ENCODE data around the gene ZBED6. TPM values are rescaled to one million over a fixed set of nuclear protein-coding genes. Genes with fewer than 3 reads are reported as not detected.
"Not testable (repeated sequence)": the region's sequence is repeated elsewhere in the genome, so short reads cannot be mapped to it uniquely, and the experiment has no call there.

ZBED6 gene
- total RNA-seq, 1 donor from 2014 or later, result 20.7 TPM

DNA sequence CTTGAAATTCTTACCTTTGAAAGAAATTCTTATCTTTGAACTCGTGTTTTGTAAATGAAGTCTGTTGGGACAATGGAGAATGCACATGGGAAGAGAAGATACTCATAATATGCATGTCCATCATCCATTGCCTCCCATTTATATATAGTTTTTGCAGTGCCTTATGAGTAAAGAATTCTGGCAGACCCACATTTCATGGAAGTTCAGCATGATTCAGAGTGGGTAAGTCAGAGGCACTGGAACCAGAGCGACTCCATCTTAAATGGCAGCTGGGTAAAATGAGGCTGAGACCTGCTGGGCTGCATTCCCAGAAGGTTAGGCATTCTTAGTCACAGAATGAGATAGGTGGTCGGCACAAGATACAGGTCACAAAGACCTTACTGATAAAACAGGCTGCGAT lies 16.6 kb upstream of the ZBED6 start:
- intact Hi-C loops (cut with micrococcal nuclease), result no loop called here

DNA sequence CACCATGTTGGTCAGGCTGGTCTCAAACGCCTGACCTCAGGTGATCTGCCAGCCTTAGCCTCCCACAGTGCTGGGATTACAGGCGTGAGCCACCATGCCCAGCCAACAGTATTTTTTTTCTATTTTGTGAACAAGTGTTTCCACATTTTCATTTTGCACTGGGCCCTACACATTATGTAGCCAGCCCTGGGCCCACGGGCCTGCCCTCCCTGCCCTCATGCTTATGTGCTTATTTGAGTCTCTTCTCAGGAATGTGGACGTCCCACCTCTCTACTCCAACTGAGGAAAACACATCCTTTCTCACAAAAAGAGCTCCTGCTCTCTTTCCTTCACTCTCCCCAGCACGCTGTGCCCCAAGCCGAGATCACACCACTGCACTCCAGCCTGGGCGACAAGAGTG lies 13.5 kb upstream of the ZBED6 start:
- intact Hi-C loops (cut with micrococcal nuclease), result no loop called here

DNA sequence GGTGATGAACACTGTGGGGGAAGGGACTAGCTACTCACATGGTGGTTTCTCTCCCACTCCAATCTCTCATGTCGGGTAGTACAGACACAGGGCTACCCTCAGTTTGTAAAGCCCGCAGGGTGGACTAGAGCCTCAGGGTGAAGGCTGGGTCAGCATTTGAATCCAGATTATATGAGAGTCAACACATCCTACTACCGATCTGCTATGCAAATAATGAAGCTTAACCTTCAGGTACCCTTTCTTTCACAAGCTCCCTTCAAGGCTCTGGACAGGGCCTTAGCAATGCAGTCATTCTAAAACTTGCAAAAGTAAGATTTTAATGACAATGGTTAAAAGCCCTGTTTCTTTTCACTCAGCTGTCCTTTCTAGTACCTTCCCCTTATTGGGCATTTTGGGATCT lies 5.5 kb upstream of the ZBED6 start:
- intact Hi-C loops (cut with micrococcal nuclease), result loop anchor here (10.0 kb wide), 2 partner anchors 45 to 905 kb away; partner anchors contain the start of gene RABIF

DNA sequence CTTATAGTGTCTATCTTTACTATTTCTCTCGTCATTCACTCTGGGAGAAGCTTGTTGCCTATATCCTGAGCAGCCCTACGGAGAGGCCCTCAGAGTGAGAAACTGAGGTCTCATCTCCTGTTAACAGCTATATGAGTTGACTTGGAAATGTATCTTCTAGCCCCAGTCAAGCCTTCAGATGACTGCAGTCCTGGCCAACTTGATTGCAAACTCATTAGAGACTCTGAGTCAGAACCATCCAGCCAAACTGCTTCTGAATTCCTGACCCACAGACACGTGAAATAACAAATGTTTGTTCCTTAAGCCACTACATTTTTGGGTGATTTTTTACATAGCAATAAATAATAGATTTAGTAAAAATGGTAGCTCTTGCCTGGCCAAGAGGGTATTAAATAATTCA lies 3.9 kb upstream of the ZBED6 start:
- intact Hi-C loops (cut with micrococcal nuclease), result loop anchor here (10.0 kb wide), 2 partner anchors 47 to 907 kb away; partner anchors contain the start of gene RABIF

DNA sequence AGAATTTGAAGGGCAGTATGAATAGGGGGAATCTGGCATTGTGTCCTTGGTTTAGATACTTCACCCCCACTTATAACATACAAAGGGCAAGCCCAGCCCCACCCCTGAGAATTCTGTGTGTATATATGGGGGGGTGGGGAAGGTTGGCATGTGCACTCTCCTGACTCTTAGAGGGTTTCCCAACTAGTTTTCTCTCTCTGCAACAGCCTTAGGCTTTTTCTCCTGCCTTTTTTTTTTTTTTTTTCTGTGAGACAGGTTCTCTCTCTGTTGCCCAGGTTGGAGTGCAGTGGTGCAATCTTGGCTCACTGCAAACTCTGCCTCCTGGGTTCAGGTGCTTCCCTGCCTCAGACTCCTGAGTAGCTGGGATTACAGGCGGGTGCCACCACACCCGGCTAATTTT lies 2.9 kb upstream of the ZBED6 start:
- intact Hi-C loops (cut with micrococcal nuclease), result loop anchor here (10.0 kb wide), 2 partner anchors 48 to 908 kb away; partner anchors contain the start of gene RABIF

DNA sequence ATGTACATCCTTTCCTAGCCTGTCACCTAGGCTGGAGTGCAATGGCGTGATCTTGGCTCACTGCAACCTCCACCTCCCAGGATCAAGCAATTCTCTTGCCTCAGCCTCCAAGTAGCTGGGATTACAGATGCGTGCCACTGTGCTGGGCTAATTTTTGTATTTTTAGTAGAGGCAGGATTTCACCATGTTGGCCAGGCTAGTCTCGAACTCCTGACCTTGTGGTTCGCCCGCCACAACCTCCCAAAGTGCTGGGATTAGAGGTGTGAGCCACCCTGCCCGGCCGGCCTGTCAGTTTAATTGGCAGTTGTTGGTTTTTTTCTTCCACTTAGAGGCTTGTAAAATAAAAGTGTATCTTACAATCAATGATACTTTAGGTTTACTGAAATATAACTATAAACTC lies 1.9 kb upstream of the ZBED6 start:
- intact Hi-C loops (cut with micrococcal nuclease), result loop anchor here (10.0 kb wide), 2 partner anchors 49 to 909 kb away; partner anchors contain the start of gene RABIF

DNA sequence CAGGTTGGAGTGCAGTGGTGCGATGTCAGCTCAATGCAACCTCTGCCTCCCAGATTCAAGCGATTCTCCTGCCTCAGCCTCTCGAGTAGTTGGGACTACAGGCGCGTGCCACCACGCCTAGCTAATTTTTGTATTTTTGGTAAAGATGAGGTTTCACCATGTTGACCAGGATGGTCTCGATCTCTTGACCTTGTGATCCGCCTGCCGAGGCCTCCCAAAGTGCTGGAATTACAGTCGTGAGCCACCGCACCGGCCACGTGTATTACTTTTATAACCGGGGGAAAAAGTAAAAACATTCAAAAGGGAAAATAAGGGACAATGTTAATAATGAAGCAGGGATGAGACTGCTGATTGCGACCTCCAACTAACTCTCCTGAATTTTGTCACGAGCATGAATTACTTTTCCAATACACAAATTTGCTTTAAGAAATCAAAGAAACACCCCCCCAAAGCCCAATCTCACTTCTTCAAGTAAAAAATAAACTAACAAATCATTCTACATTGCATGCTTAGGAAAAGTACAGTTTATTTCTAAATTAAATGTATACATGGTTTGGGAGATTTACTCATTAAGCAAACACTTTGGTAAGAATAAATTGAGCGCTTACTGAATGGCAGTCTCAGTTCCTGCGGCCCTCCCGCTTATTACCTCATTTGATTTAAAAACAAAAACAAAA lies 521 bp upstream of the ZBED6 start:
- intact Hi-C loops (cut with micrococcal nuclease), result loop anchor here (1.0 to 10.0 kb wide), 8 partner anchors 30 to 1448 kb away; partner anchors contain the start of genes LAX1, PPP1R12B, PPP1R15B and RABIF

DNA sequence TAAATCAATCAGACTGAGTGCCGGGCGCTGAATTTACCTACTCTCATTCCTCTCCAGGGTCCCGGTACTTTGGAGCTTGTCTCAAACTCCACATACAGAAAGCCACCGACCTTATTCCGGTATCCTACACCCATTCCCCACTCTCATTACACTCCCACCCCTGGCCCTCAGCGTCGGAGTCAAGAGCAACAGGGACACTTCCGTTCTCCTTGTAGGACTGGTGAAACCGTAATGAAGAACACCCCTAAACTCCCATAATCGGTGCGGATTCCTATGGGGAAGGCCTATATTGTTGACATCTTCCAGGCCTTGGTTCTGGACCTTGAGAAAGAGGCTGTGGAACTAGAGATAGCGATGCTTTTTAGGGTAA lies 798 bp downstream of the ZBED6 start:
- intact Hi-C loops (cut with micrococcal nuclease), result loop anchor here (5.0 to 10.0 kb wide), 5 partner anchors 51 to 1449 kb away; partner anchors contain the start of genes PPP1R12B, PPP1R15B, RABIF and RBBP5

DNA sequence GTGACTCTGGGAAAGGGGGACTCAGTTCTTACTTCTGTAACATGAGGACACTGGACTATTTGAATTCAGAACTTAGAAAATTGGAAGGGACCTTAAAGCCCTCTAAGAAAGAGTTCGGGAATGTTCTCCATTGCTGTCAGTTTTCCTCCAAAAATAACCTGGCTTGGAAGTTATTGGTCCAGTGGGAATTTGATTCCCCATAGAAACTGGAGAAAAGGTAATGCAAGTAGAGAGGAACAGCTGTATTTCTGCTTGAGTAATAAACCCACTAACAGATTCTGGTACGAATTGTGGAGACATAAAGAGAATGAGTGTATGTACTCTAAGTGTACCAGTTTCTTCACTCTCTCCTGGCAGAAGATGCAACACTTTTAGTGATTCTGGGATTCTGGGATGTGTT lies 1.8 kb downstream of the ZBED6 start:
- intact Hi-C loops (cut with micrococcal nuclease), result loop anchor here (5.0 to 10.0 kb wide), 5 partner anchors 52 to 1450 kb away; partner anchors contain the start of genes PPP1R12B, PPP1R15B, RABIF and RBBP5

DNA sequence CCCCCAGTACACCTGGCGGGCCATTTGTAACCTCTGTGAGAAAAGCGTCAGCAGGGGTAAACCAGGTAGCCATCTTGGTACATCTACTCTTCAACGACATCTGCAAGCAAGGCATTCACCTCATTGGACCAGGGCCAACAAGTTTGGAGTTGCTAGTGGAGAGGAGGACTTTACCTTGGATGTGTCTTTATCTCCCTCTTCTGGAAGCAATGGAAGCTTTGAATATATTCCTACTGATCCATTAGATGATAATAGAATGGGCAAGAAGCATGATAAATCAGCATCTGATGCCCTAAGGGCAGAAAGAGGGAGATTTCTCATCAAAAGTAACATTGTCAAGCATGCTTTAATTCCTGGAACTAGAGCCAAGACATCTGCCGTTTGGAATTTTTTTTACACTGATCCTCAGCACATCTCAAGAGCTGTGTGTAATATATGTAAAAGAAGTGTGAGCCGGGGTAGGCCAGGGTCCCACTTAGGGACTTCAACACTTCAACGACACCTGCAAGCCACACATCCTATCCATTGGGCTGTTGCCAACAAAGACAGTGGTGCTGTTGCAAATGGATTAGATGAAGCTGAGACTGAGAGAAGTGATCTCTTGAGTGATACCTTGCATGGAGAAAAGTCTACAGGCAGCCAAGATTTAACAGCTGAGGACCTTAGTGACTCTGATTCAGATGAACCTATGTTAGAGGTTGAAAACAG lies 2.7 kb downstream of the ZBED6 start:
- intact Hi-C loops (cut with micrococcal nuclease), result loop anchor here (5.0 to 10.0 kb wide), 5 partner anchors 53 to 1451 kb away; partner anchors contain the start of genes PPP1R12B, PPP1R15B, RABIF and RBBP5

DNA sequence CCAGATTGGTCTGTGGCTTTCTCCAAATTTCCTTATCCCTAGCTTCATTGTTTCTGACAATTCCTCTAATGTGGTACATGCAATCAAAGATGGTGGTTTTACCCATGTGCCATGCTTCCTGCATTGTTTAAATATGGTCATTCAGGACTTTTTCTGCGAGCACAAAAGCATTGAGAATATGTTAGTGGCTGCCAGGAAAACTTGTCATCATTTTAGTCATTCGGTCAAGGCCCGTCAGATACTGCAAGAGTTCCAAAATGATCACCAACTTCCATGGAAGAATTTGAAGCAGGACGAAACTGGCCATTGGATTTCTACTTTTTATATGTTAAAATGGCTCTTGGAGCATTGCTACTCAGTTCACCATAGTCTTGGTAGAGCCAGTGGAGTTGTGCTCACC lies 3.7 kb downstream of the ZBED6 start:
- intact Hi-C loops (cut with micrococcal nuclease), result loop anchor here (5.0 to 10.0 kb wide), 5 partner anchors 54 to 1452 kb away; partner anchors contain the start of genes PPP1R12B, PPP1R15B, RABIF and RBBP5

DNA sequence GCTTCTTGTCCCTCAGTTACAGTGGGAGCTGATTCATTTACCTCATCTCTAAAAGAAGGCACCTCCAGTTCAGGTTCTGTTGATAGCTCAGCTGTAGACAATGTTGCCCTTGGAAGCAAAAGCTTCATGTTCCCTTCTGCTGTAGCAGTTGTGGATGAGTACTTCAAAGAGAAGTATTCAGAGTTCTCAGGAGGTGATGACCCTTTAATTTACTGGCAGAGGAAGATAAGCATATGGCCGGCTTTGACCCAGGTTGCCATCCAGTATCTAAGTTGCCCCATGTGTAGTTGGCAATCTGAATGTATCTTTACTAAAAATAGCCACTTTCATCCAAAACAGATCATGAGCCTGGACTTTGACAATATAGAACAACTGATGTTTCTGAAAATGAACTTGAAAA lies 4.5 kb downstream of the ZBED6 start:
- intact Hi-C loops (cut with micrococcal nuclease), result loop anchor here (5.0 to 10.0 kb wide), 5 partner anchors 55 to 1453 kb away; partner anchors contain the start of genes PPP1R12B, PPP1R15B, RABIF and RBBP5

DNA sequence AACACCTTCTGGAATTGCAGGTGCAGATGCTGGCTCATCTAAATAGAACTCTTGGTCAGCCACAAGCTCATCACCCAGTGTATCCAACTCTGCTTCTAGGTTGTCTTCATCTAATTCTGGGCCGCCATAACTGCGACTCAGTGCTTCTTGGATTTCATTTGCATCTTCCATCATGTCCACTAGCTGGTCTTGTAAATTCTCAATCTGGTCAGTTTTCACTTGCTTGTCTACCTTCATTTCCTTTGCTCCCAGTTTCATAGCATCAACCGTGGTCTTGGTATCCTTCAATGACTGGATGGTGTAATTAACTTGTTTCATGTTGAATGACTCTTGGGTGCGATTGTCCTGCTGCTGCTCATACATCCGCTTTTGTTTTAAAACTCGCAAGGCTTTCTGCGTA lies 10.3 kb downstream of the ZBED6 start:
- intact Hi-C loops (cut with micrococcal nuclease), result no loop called here

DNA sequence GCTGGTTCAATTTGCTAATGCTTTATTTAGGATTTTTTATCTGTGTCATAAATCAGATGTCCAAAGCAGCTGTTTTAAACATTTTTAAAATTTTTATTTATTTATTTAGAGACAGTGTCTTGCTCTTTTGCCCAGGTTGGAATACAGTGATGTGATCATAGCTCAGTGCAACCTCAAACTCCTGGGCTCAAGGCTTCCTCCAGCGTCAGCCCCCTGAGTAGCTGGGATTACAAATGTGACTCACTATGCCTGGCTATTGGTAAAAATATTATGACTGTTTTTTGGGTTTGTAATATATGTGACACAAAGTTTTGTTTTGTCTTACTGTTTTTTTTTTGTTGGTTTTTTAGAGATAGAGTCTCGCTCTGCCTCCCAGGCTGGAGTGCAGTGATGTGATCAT lies 11.8 kb downstream of the ZBED6 start:
- intact Hi-C loops (cut with micrococcal nuclease), result no loop called here

DNA sequence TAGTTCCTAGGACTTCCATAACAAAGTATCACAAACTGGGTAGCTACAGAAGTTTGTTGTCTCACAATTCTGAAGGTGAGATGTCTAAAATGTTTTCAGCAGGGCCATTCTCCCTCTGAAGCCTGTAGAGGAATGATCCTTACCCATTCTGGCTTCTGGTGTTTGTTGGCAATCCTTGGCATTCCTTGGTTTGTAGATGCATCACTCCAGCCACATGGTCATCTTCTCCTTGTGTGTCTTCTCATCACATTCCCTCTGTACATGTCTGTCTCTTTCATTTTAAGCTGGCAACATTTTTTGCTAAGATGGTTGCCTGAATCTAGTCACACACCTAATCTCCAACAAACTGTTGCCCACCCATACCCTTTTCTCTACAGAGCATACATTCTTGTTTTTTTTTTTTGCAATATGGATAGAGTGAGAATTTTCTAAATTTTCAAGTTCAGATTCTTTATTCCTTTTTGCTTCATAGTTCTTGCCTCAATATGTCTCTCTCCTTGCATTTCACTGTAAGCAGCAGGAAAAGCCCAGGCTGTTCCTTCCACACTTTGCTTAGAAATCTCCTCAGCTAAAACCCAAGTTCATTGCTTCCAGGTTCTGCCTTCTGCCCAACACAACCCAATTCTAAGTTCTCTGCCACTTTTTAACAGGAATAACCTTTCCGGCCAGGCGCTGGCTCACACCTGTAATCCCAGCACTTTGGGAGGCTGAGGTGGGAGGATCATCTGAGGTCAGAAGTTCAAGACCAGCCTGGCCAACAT lies 18.3 kb downstream of the ZBED6 start:
- intact Hi-C loops (cut with micrococcal nuclease), result no loop called here

DNA sequence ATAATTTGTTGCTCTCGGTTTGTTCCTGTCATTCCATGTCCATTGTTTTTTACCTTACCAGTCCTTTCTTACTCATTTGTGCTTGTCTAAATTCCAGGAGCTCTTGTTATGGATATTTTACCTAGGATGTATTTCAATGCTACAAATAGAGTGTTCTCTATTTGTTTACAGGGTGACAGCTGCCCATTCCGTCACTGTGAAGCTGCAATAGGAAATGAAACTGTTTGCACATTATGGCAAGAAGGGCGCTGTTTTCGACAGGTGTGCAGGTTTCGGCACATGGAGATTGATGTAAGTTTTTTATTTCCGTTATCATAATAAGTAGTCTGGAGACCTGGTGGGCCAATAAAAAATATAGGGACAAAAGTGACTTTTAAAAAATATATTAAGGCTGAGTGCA lies 23.0 kb downstream of the ZBED6 start:
- intact Hi-C loops (cut with micrococcal nuclease), result no loop called here

DNA sequence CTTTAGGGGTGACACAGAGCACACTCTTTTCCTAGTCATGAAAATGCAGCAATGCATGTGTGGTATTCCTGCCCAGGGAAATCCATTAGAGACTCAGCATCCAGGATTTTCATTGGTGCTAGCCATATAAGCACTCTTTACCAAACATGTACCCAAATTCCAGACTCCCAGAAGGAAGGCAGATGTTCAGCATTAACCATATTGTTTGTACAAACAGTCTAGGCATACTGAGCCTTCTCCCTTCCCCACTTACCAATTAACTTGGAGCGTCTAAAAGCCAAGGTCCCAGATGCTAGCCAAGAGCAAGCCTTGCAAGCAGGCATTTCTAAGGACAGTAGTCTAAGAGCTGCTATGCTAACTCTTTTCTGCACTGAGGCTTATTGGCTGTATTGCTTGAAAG lies 27.9 kb downstream of the ZBED6 start:
- intact Hi-C loops (cut with micrococcal nuclease), result no loop called here

DNA sequence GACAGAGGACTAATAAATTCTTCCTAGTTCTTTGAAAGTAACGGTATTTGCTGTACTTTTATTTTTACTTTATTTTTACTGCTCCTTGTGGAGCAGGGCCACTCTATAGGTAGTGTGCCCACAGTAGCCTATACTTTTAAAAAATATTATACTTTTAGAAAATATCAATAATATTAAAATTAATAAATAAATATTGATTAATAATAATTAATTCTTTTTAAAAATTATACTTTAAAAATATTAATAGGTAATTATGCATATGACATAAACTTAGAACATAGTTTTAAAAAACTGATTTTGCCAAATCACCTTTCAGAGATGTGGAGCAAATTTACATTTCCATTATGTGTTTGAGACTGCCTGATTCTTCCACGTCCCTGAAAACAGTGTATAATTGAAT lies 30.8 kb downstream of the ZBED6 start:
- intact Hi-C loops (cut with micrococcal nuclease), result no loop called here

DNA sequence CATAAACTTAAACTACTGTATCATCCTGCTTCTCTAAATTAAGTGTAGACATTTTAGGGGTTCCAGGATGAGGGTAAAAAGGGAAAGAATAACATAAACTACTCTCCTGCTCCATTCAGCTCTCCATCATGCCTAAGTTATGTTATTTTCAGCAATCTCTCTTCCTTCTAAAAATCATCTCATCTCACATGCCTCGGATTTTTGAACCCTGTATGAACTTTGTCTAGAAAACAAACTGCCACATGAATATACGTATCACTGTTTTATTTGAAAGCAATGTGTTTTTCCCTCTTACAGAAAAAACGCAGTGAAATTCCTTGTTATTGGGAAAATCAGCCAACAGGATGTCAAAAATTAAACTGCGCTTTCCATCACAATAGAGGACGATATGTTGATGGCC lies 32.6 kb downstream of the ZBED6 start:
- intact Hi-C loops (cut with micrococcal nuclease), result no loop called here

DNA sequence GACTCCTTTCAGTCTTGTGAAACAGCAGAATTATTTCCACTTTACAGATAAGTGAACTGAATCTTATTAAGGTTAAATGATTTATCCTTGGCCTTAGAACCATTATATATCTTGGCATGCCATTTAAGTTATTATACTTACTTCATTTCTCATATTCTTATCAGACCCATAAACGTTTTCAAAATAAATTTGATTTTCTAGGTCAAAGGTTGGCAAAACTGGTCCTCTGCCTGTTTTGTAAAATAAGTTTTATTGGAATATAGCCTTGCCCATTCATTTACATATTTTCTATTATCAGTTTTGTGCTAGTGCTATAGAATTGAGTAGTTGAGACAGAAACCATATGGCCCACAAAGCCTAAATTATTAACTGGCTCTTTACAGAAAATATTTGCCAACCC lies 33.1 kb downstream of the ZBED6 start:
- intact Hi-C loops (cut with micrococcal nuclease), result no loop called here

DNA sequence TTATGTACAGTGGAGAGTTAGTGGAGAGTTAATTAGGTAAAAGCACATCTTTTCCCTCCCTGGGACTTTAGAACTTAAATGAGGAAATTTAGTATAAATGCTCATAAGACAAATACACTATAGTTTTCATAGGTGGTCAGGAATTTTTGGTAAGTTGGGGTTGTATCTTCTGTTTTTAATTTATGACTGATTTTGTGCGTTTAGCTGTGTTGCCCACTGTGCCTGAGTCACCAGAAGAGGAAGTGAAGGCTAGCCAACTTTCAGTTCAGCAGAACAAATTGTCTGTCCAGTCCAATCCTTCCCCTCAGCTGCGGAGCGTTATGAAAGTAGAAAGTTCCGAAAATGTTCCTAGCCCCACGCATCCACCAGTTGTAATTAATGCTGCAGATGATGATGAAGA lies 33.8 kb downstream of the ZBED6 start:
- intact Hi-C loops (cut with micrococcal nuclease), result not testable (repeated sequence)

All from T-helper 2 cell treated with Interferon-gamma antibody and Interleukin-4, amounts not matched to agents 100 ng/mL and 5 ng/mL, for 36 hours (primary cell).